ENCODE data around the gene COQ5.

Gene COQ5

DNA sequence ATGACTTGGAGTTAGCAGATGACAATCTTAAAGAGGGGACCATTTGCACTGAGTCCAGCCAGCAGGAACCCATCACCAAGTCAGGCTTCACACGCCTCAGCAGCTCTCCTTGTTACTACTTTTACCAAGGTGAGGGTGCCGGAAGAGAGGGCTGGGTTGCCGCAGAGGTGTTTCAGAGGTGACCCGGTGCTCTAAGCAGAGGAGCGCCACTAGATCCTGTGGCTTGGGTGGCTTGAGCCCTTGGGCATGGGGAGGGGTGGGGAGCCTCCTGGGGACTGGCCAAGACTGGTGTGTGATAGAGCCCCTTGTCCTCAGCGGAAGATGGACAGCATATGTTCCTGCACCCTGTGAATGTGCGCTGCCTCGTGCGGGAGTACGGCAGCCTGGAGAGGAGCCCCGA is 34.5 kb upstream of the COQ5 start:
- TF ChIP-seq, protein P1, sequence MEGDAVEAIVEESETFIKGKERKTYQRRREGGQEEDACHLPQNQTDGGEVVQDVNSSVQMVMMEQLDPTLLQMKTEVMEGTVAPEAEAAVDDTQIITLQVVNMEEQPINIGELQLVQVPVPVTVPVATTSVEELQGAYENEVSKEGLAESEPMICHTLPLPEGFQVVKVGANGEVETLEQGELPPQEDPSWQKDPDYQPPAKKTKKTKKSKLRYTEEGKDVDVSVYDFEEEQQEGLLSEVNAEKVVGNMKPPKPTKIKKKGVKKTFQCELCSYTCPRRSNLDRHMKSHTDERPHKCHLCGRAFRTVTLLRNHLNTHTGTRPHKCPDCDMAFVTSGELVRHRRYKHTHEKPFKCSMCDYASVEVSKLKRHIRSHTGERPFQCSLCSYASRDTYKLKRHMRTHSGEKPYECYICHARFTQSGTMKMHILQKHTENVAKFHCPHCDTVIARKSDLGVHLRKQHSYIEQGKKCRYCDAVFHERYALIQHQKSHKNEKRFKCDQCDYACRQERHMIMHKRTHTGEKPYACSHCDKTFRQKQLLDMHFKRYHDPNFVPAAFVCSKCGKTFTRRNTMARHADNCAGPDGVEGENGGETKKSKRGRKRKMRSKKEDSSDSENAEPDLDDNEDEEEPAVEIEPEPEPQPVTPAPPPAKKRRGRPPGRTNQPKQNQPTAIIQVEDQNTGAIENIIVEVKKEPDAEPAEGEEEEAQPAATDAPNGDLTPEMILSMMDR (conservative IDR thresholded peaks at IDR 0.05; ENCODE audit: low read depth, low read length) = no peak
- Histone ChIP-seq H4K20me1 (ENCODE audit: insufficient read depth) (no peaks in the 10 kb centered on the region), H3K27ac (no peak overlapping the region), H3K4me2 (no peak overlapping the region), H3K4me3 (IDR thresholded peaks at IDR 0.05; ENCODE audit: insufficient read depth, low read depth, low read length) (no peak overlapping the region), H3K79me2 (ENCODE audit: insufficient read depth, low read depth) (peaks cover 4% of the 10 kb centered on the region; the same call in 1 of the 2 replicates), H3K36me3 (ENCODE audit: insufficient read depth) (peaks cover 10% of the 10 kb centered on the region; the same call in 1 of the 2 replicates), H3K9ac (no peak overlapping the region), H3K4me1 (ENCODE audit: low read depth, poor library complexity, severe bottlenecking) (no peaks in the 10 kb centered on the region), H3K27me3 (ENCODE audit: insufficient read depth, low read depth) (no peaks in the 10 kb centered on the region), H2AFZ (ENCODE audit: low read depth) (no peak overlapping the region)

DNA sequence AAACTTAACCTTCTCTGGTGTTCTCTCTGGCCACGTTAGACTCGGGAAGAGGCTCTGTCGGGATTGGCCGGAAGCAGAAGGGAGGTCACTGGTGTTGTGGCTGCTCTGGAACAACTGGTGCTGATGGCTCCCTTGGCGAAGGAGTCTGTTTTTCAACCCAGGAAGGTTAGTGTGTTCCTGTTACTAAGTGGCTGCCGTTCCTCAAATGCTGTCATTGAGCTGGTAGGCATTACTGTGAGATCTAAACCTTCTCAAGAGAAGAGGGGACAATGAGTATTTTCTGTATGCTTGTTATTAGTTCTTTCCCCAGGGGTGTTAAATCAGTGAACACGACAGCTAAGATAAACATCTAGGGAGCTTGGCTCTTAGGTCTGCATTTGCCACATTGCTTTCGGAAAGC is 33.9 kb upstream of the COQ5 start:
- H3K79me2 ChIP-seq (ENCODE audit: insufficient read depth, low read depth) = peaks cover 7% of the 10 kb centered on the region; the same call in 1 of the 2 replicates
- no peak overlapping the region for H3K4me2 ChIP-seq
- no peaks in the 10 kb centered on the region for H3K4me1 ChIP-seq (ENCODE audit: low read depth, poor library complexity, severe bottlenecking)
- TF ChIP-seq, protein P1 (conservative IDR thresholded peaks at IDR 0.05; ENCODE audit: low read depth, low read length) = no peak
- no peak overlapping the region for H3K27ac ChIP-seq
- no peak overlapping the region for H3K9ac ChIP-seq
- H2AFZ ChIP-seq (ENCODE audit: low read depth) = no peak overlapping the region
- peaks cover 14% of the 10 kb centered on the region; the same call in 1 of the 2 replicates for H3K36me3 ChIP-seq (ENCODE audit: insufficient read depth)
- no peaks in the 10 kb centered on the region for H4K20me1 ChIP-seq (ENCODE audit: insufficient read depth)
- H3K4me3 ChIP-seq (IDR thresholded peaks at IDR 0.05; ENCODE audit: insufficient read depth, low read depth, low read length) = no peak overlapping the region
- no peaks in the 10 kb centered on the region for H3K27me3 ChIP-seq (ENCODE audit: insufficient read depth, low read depth)

GRCh38 chr12:120557589-120557988 is 28.6 kb upstream of the COQ5 start:
- Histone ChIP-seq H3K36me3 (ENCODE audit: insufficient read depth) (peaks cover 19% of the 10 kb centered on the region; the same call in 1 of the 2 replicates), H3K27me3 (ENCODE audit: insufficient read depth, low read depth) (no peaks in the 10 kb centered on the region), H3K4me2 (no peak overlapping the region), H3K4me3 (IDR thresholded peaks at IDR 0.05; ENCODE audit: insufficient read depth, low read depth, low read length) (no peak overlapping the region), H3K79me2 (ENCODE audit: insufficient read depth, low read depth) (peaks cover 14% of the 10 kb centered on the region; the same call in 1 of the 2 replicates), H3K4me1 (ENCODE audit: low read depth, poor library complexity, severe bottlenecking) (no peaks in the 10 kb centered on the region), H3K9ac (no peak overlapping the region), H3K27ac (no peak overlapping the region), H4K20me1 (ENCODE audit: insufficient read depth) (no peaks in the 10 kb centered on the region), H2AFZ (ENCODE audit: low read depth) (no peak overlapping the region)
- TF ChIP-seq, protein P1 (conservative IDR thresholded peaks at IDR 0.05; ENCODE audit: low read depth, low read length) = no peak

DNA sequence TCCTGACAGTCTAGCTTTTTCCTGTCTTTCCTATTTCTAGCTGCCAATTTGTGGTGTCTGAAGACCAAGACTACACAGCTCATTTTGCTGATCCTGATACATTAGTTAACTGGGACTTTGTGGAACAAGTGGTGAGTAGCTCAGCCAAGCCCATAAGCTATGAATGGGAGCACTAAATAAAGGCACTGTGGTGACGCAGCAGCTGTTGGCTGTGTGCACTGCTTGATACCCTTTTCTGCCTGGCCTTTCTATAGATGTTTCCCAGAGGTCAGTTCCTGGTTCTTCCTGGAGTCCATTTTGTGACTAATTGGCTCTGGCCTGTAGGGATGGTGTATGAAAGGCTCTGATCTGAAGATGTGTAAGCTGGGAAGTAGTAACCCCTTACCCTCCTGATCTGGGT is 25.7 kb upstream of the COQ5 start:
- H3K4me3 ChIP-seq (IDR thresholded peaks at IDR 0.05; ENCODE audit: insufficient read depth, low read depth, low read length) = no peak overlapping the region
- H3K36me3 ChIP-seq (ENCODE audit: insufficient read depth) = peaks cover 9% of the 10 kb centered on the region; the same call in 1 of the 2 replicates
- no peak overlapping the region for H2AFZ ChIP-seq (ENCODE audit: low read depth)
- H3K79me2 ChIP-seq (ENCODE audit: insufficient read depth, low read depth) = peaks cover 12% of the 10 kb centered on the region; the same call in 1 of the 2 replicates
- TF ChIP-seq, protein P1 (conservative IDR thresholded peaks at IDR 0.05; ENCODE audit: low read depth, low read length) = no peak
- H3K27me3 ChIP-seq (ENCODE audit: insufficient read depth, low read depth) = no peaks in the 10 kb centered on the region
- no peaks in the 10 kb centered on the region for H3K4me1 ChIP-seq (ENCODE audit: low read depth, poor library complexity, severe bottlenecking)
- H4K20me1 ChIP-seq (ENCODE audit: insufficient read depth) = no peaks in the 10 kb centered on the region
- H3K9ac ChIP-seq = no peak overlapping the region
- H3K27ac ChIP-seq = no peak overlapping the region
- no peak overlapping the region for H3K4me2 ChIP-seq

All from KMS-11 (cell line).